HG03565 (cell line): ENCODE data around the gene CHFR.
"Not testable (repeated sequence)": the region's sequence is repeated elsewhere in the genome, so short reads cannot be mapped to it uniquely, and the experiment has no call there.

Experiments used
- ATAC-seq: cut with Tn5 transposase; IDR thresholded peaks from one replicate; pipeline ENCODE4 v1.9.1; 2021; ENCODE audit warnings: mild to moderate bottlenecking, moderate library complexity; ENCODE audit not compliant: unreplicated experiment

The CHFR gene

GRCh38 chr12:132887513-132888351, at the start of gene CHFR:
CHFR (minus strand) TSS chr12:132887605; CDS start chr12:132887328, 277 bp downstream.
- peak; percentile 96 for ATAC-seq

DNA sequence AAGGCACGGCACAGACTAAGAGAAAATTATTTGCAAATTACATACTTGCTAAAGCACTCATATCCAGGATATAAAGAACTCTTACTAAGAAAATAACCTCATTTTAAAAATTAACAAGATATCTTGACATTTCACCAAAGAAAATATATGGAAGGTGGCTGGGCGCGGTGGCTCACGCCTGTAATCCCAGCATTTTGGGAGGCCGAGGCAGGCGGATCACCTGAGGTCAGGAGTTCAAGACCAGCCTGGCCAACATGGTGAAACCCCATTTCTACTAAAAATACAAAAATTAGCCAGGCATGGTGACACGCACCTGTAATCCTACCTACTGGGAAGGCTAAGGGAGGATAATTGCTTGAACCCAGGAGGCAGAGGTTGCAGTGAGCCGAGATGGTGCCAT, 49.5 kb upstream of the CHFR start:
- not testable (repeated sequence) for ATAC-seq

DNA sequence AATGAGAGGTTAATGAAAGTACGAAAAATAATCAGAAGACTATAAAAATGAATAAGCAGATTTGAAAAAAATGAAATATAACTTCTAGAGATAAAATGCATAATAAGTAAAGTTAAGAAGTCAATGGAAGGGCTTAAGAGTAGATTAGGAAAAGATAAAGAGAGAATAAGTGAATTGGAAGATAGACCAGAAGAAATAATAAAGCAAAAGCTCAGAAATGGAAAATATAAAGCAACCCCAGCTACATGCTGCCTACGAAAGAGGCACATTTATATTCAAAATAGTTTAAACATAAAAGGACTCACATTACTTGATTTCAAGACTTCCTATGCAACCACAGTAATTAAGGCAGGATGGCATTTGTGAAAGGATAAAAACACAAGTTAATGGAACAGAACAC, 48.8 kb upstream of the CHFR start:
- no peak for ATAC-seq

GRCh38 chr12:132926415-132926833, 39.0 kb upstream of the CHFR start:
- no peak for ATAC-seq

DNA sequence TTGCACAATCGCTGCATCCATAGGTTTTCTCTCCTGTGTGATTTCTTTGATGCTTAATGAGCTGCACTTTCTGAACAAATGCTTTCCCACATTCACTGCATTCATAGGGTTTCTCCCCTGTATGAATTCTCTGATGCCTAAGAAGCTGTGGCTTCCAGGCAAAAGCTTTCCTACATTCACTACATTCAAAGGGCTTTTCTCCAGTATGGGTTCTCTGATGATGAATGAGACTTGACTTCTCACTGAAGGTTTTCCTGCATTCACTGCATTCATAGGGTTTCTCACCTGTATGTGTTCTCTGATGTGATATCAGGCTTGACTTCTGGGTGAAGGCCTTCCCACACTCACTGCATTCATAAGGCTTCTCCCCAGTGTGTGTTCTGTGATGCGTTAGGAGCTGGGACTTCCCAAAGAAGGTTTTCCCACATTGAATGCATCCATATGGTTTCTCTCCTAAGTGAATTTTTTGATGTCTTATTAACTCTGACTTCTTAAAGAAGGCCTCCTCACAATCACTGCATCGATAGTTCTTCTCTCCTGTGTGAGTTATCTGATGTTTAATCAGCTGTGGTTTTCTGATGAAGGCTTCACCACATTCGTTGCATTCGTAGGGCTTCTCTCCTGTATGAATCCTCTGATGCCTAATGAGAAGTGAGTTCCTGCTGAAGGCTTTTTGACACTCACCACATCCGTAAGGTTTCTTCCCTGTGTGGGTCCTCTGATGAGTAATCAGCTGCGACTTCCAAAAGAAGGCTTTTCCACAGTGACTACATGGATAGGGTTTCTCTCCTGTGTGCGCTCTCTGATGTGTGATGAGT, 38.4 kb upstream of the CHFR start:
- no peak for ATAC-seq

- no peak for ATAC-seq
These were observed 37.0 kb upstream of the CHFR start for GRCh38 chr12:132924356-132924755.

GRCh38 chr12:132923356-132923909, 36.0 kb upstream of the CHFR start:
- no peak for ATAC-seq

GRCh38 chr12:132922676-132923075, 35.3 kb upstream of the CHFR start:
- ATAC-seq, result no peak

- no peak for ATAC-seq
These were observed 34.3 kb upstream of the CHFR start for GRCh38 chr12:132921685-132922084.

DNA sequence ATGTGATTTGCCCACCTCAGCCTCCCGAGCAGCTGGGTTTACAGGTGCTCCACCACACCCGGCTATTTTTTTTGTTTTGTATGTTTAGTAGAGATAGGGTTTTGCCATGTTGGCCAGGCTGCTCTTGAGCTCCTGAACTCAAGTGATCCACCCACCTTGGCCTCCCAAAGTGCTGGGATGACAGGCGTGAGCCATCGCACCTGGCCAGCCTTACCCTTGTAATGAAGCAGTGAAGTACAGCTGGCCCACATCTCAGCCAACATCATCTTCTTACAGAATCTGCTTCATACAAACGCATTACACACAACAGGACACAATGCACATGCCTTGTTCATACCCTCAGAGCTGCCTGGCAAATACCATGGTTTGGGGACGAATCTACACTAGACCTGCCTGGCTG, 31.3 kb upstream of the CHFR start:
- ATAC-seq, result no peak

DNA sequence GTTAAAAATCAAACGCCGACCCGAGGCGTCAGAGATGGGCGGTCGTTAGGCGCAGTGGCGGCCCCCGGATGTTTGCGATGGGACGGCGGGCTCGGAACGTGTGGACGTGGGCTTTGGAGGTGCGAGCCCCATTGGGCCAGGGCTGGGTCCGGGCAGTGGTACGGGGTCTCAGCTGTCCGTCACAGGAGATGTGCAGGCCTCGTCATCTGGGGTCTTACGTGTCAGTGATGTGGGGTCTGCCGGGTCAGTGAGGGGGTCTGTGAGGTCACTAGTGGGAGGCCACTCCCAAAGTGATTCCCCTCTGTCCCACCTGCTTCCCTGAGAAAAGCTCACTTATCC, 21.6 kb upstream of the CHFR start:
- ATAC-seq, result no peak

DNA sequence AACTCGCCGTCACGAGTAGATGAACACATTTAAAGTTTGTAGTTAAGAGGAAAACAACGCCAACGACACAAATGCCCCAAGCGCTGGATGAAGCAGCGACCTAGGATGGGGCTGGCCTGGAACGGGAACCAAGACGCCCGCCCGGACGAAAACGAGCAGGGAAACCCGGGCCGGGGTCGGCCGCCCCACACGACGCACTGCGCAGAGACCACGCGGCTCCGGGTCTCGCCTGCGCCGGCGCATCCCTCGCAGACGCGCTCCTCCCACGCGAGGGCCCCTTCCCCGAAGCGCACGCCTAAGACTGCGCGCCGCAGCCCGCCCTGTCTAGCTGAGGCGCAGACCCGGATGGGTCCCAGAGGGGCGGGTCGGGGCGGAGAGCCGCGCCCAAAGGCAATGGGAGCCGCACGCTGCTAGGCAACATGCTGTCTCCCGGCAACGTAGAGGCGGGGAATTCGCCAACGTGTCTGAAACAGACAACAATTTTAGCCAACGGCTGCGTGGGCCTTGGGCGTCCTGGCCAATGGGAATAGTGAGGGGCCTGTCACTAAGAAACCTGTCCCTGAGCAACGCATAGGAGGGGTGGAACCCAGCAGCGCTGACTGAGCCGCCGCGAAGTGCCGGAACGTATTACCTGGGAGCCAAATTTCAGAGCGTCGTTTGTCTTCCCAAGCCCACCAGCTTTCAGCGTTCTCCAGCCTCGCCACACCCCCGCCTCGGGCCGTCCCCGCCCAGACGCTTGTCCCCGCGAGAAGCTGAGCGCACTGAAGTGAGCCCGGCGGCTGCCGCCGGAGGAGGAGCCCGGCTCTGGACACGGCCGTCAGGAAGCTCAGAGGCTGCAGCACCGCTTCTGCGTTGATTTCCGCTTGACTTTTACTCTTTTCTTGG, 21.0 kb upstream of the CHFR start:
- peak; percentile 93 for ATAC-seq

- ATAC-seq, result not testable (repeated sequence)
These were observed 20.4 kb upstream of the CHFR start for GRCh38 chr12:132907789-132908144.

- no peak for ATAC-seq
These were observed 19.8 kb upstream of the CHFR start for GRCh38 chr12:132907216-132907615.

DNA sequence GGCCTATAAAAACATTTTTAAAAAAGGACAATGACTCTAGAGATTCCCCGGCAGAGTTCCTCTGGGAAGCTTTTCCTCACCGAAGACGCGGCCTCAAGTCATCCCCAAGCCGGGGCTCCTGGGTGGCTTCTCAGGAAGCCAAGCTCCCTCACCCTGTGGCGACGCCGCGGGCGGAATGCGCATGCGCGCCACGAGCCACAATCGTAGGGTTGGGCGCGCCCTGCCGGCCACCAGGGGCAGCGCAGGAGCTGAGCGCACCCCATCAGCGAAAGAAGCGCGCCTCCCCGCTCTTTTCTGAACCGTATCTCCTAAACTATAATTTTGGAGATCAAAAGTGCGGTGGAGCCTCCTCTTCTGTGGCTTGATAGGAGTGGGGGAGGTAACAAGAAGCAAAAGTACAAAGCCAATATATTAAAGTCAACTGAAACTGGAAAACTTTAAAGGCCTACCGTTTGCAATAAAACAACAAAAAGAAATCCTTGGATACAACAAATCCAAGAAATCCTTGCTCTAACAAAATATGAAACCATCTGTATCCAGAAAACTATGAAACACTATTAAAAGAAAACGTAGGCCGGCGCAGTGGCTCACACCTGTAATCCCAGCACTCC, 17.4 kb upstream of the CHFR start:
- ATAC-seq, result no peak

GRCh38 chr12:132899033-132899432, 11.6 kb upstream of the CHFR start:
- ATAC-seq, result no peak

GRCh38 chr12:132888852-132889251, 1.4 kb upstream of the CHFR start:
- no peak for ATAC-seq

- ATAC-seq, result no peak
These were observed 602 bp downstream of the CHFR start for GRCh38 chr12:132886529-132887477.

- no peak for ATAC-seq
These were observed 5.6 kb downstream of the CHFR start for GRCh38 chr12:132881818-132882217.
